Mesenchymal stem cell (in vitro differentiated cells and primary cell): ENCODE results near the gene MED9.

Source experiments
- DNase-seq: peaks from one replicate; pipeline ENCODE4 v3.0.0-alpha.2; 2013
- H2AFZ ChIP-seq: one replicate; pipeline ENCODE4 v1.6.1; 2013; ENCODE audit warnings: low read depth, mild to moderate bottlenecking, control low read depth, inconsistent platforms, low read length, moderate library complexity
- H2AK5ac ChIP-seq: 2 replicates; pipeline ENCODE4 v1.6.1; 2013; ENCODE audit warnings: low read length, moderate library complexity, mild to moderate bottlenecking, inconsistent platforms; ENCODE audit not compliant: severe bottlenecking
- H2BK120ac ChIP-seq: one replicate; pipeline ENCODE4 v1.6.1; 2013; ENCODE audit warnings: low read depth, mild to moderate bottlenecking, inconsistent platforms, low read length, moderate library complexity
- H2BK12ac ChIP-seq, 2 experiments: one replicate each; pipeline ENCODE4 v1.6.1; 2013; ENCODE audit warnings: inconsistent platforms in 2 of 2, low read length in 2 of 2, mild to moderate bottlenecking in 2 of 2, moderate library complexity in 2 of 2, control low read depth in 1 of 2
- H2BK15ac ChIP-seq: one replicate; pipeline ENCODE4 v1.6.1; 2013; ENCODE audit warnings: mild to moderate bottlenecking, low read depth, inconsistent platforms; ENCODE audit not compliant: poor library complexity, severe bottlenecking
- H2BK5ac ChIP-seq: 2 replicates; pipeline ENCODE4 v1.6.1; 2013; ENCODE audit warnings: low read depth, mild to moderate bottlenecking, low read length, control low read depth, inconsistent platforms; ENCODE audit not compliant: poor library complexity, severe bottlenecking
- H3K14ac ChIP-seq, 2 experiments: one replicate each; pipeline ENCODE4 v1.6.1; 2013; ENCODE audit warnings: inconsistent platforms in 2 of 2, low read length in 2 of 2, control low read depth in 1 of 2, mild to moderate bottlenecking in 1 of 2, moderate library complexity in 1 of 2
- H3K18ac ChIP-seq, 2 experiments: one replicate each; pipeline ENCODE4 v1.6.1; 2013; ENCODE audit warnings: inconsistent platforms in 2 of 2, low read length in 2 of 2, control low read depth in 1 of 2, low read depth in 1 of 2, mild to moderate bottlenecking in 1 of 2
- H3K23ac ChIP-seq, 2 experiments: one replicate each; pipeline ENCODE4 v1.6.1; 2013; ENCODE audit warnings: inconsistent platforms in 2 of 2, low read length in 2 of 2, mild to moderate bottlenecking in 2 of 2, moderate library complexity in 2 of 2, control low read depth in 1 of 2
- H3K27ac ChIP-seq: 2 replicates; pipeline ENCODE4 v1.5.1; 2013; ENCODE audit warnings: mild to moderate bottlenecking, moderate library complexity, low read length, control low read depth, inconsistent platforms; ENCODE audit not compliant: poor library complexity, severe bottlenecking
- H3K27me3 ChIP-seq, 2 experiments: 2 replicates each; pipeline versions ENCODE4 v1.6.1 to v1.7.0; 2013; ENCODE audit warnings: low read length in 2 of 2, mild to moderate bottlenecking in 2 of 2, moderate library complexity in 2 of 2, control low read depth in 1 of 2, inconsistent platforms in 1 of 2; ENCODE audit not compliant: control insufficient read depth in 1 of 2, insufficient read depth in 1 of 2
- H3K36me3 ChIP-seq, 2 experiments: 2 replicates each; pipeline versions ENCODE4 v1.6.1 to v1.7.0; 2013; ENCODE audit warnings: low read length in 2 of 2, control low read depth in 1 of 2, inconsistent platforms in 1 of 2, low read depth in 1 of 2, mild to moderate bottlenecking in 1 of 2; ENCODE audit not compliant: insufficient read depth in 2 of 2, control insufficient read depth in 1 of 2
- H3K4ac ChIP-seq, 2 experiments: one replicate each; pipeline ENCODE4 v1.6.1; 2013; ENCODE audit warnings: inconsistent platforms in 2 of 2, low read length in 2 of 2, mild to moderate bottlenecking in 2 of 2, moderate library complexity in 2 of 2, control low read depth in 1 of 2, low read depth in 1 of 2
- H3K4me1 ChIP-seq: 2 replicates; pipeline ENCODE4 v1.6.1; 2013; ENCODE audit warnings: low read depth, low read length, control low read depth; ENCODE audit not compliant: control insufficient read depth, insufficient read depth
- H3K4me2 ChIP-seq: 2 replicates; pipeline ENCODE4 v1.6.1; 2013; ENCODE audit warnings: low read length, mild to moderate bottlenecking, inconsistent platforms; ENCODE audit not compliant: poor library complexity, severe bottlenecking
- H3K4me3 ChIP-seq, 2 experiments: 2 replicates each; pipeline versions ENCODE4 v1.5.1 to v1.7.0; 2013; ENCODE audit warnings: low read length in 2 of 2, mild to moderate bottlenecking in 2 of 2, control low read depth in 1 of 2, low read depth in 1 of 2; ENCODE audit not compliant: insufficient read depth in 1 of 2
- H3K79me1 ChIP-seq: replicated peaks from 2 replicates; pipeline ENCODE4 v1.6.1; 2013; ENCODE audit warnings: mild to moderate bottlenecking, control low read depth, low read length, inconsistent platforms; ENCODE audit not compliant: poor library complexity, severe bottlenecking
- H3K9ac ChIP-seq: 2 replicates; pipeline ENCODE4 v1.7.0; 2013; ENCODE audit warnings: mild to moderate bottlenecking, low read length, moderate library complexity
- H3K9me3 ChIP-seq: 2 replicates; pipeline ENCODE4 v1.7.0; 2013; ENCODE audit warnings: mild to moderate bottlenecking, low read length; ENCODE audit not compliant: control insufficient read depth
- H4K8ac ChIP-seq: one replicate; pipeline ENCODE4 v1.6.1; 2013; ENCODE audit warnings: inconsistent platforms, mild to moderate bottlenecking, low read length, moderate library complexity
- H4K91ac ChIP-seq: one replicate; pipeline ENCODE4 v1.6.1; 2013; ENCODE audit warnings: mild to moderate bottlenecking, low read length, inconsistent platforms
- WGBS: methylation state at CpG from one replicate; pipeline ENCODE4 v1.1.7; 2013; ENCODE audit warnings: mixed read lengths; 5-methylcytosine and 5-hydroxymethylcytosine counted together

Gene MED9

GRCh38 chr17:17538417-17539391 is 61.9 kb downstream of the MED9 start:
- no peak overlapping the region for H2BK5ac ChIP-seq
- H2BK12ac ChIP-seq = no peak overlapping the region
- 92% methylated on average over 9 of the region's 10 CpGs for WGBS
- H3K4ac ChIP-seq = no peak overlapping the region
- H3K36me3 ChIP-seq = peaks cover 0 to 3% of the 10 kb centered on the region in 2 experiments
- no peak overlapping the region for H4K8ac ChIP-seq
- no peak overlapping the region for H2AFZ ChIP-seq
- no peak overlapping the region for H3K23ac ChIP-seq
- no peaks in the 10 kb centered on the region for H3K79me1 ChIP-seq
- no peak overlapping the region for H3K14ac ChIP-seq
- H3K4me3 ChIP-seq = no peak overlapping the region
- no peak overlapping the region for H3K9ac ChIP-seq
- no peak overlapping the region for H3K27ac ChIP-seq
- no peaks in the 10 kb centered on the region for H3K9me3 ChIP-seq
- H2BK120ac ChIP-seq = no peak overlapping the region
- no peak for DNase-seq
- H2BK15ac ChIP-seq = no peak overlapping the region
- H3K4me2 ChIP-seq = no peak overlapping the region
- H3K18ac ChIP-seq = no peak overlapping the region
- no peaks in the 10 kb centered on the region for H3K27me3 ChIP-seq
- H2AK5ac ChIP-seq = no peak overlapping the region
- H4K91ac ChIP-seq = no peak overlapping the region
- H3K4me1 ChIP-seq = peaks cover 8% of the 10 kb centered on the region

- no peak overlapping the region for H2AK5ac ChIP-seq
- no peaks in the 10 kb centered on the region for H3K9me3 ChIP-seq
- H2BK120ac ChIP-seq = no peak overlapping the region
- no peak overlapping the region for H3K18ac ChIP-seq
- no peak overlapping the region for H2BK15ac ChIP-seq
- H4K8ac ChIP-seq = no peak overlapping the region
- H3K14ac ChIP-seq = no peak overlapping the region
- peaks cover 0 to 3% of the 10 kb centered on the region in 2 experiments for H3K36me3 ChIP-seq
- no peak overlapping the region for H3K23ac ChIP-seq
- WGBS = 92% methylated on average over 10 of the region's 10 CpGs
- H3K4me2 ChIP-seq = no peak overlapping the region
- H3K4me3 ChIP-seq = no peak overlapping the region
- H4K91ac ChIP-seq = no peak overlapping the region
- no peak overlapping the region for H3K4ac ChIP-seq
- H2BK5ac ChIP-seq = no peak overlapping the region
- no peak overlapping the region for H3K9ac ChIP-seq
- DNase-seq = no peak
- no peaks in the 10 kb centered on the region for H3K79me1 ChIP-seq
- no peaks in the 10 kb centered on the region for H3K27me3 ChIP-seq
- peaks cover 8% of the 10 kb centered on the region for H3K4me1 ChIP-seq
- no peak overlapping the region for H3K27ac ChIP-seq
- H2BK12ac ChIP-seq = no peak overlapping the region
- no peak overlapping the region for H2AFZ ChIP-seq
These were observed 62.8 kb downstream of the MED9 start for GRCh38 chr17:17539591-17539990.

- Histone ChIP-seq H4K8ac (no peak overlapping the region), H2AK5ac (no peak overlapping the region), H3K9ac (no peak overlapping the region), H3K27me3 (no peaks in the 10 kb centered on the region), H2AFZ (no peak overlapping the region), H2BK15ac (no peak overlapping the region), H3K14ac (no peak overlapping the region), H3K4me1 (peaks cover 12% of the 10 kb centered on the region), H4K91ac (no peak overlapping the region), H3K27ac (no peak overlapping the region), H2BK120ac (no peak overlapping the region), H3K4ac (no peak overlapping the region), H3K23ac (no peak overlapping the region), H2BK5ac (no peak overlapping the region), H3K9me3 (no peaks in the 10 kb centered on the region), H3K36me3 (peaks cover 0 to 3% of the 10 kb centered on the region in 2 experiments), H3K18ac (no peak overlapping the region), H2BK12ac (no peak overlapping the region), H3K4me2 (no peak overlapping the region), H3K4me3 (no peak overlapping the region), H3K79me1 (no peaks in the 10 kb centered on the region)
- no peak for DNase-seq
- 85% methylated on average over 15 of the region's 15 CpGs for WGBS
These were observed 63.6 kb downstream of the MED9 start for GRCh38 chr17:17540278-17540906.

GRCh38 chr17:17540935-17541639 is 64.3 kb downstream of the MED9 start:
- no peaks in the 10 kb centered on the region for H3K79me1 ChIP-seq
- H3K4me3 ChIP-seq = no peak overlapping the region
- H3K14ac ChIP-seq = no peak overlapping the region
- H4K8ac ChIP-seq = no peak overlapping the region
- no peak overlapping the region for H3K18ac ChIP-seq
- H3K4me2 ChIP-seq = no peak overlapping the region
- no peak overlapping the region for H2BK15ac ChIP-seq
- no peak overlapping the region for H2BK5ac ChIP-seq
- no peak overlapping the region for H3K23ac ChIP-seq
- H3K9me3 ChIP-seq = no peaks in the 10 kb centered on the region
- H2BK120ac ChIP-seq = no peak overlapping the region
- no peak overlapping the region for H3K27ac ChIP-seq
- H3K9ac ChIP-seq = no peak overlapping the region
- H2AFZ ChIP-seq = no peak overlapping the region
- DNase-seq = no peak
- H3K4ac ChIP-seq = no peak overlapping the region
- H3K36me3 ChIP-seq = peaks cover 0 to 3% of the 10 kb centered on the region in 2 experiments
- no peaks in the 10 kb centered on the region for H3K27me3 ChIP-seq
- no peak overlapping the region for H4K91ac ChIP-seq
- H2AK5ac ChIP-seq = no peak overlapping the region
- WGBS = 92% methylated on average over 23 of the region's 23 CpGs
- no peak overlapping the region for H2BK12ac ChIP-seq
- H3K4me1 ChIP-seq = peaks cover 17% of the 10 kb centered on the region
